HG02885 (cell line): ENCODE data around the gene ABHD2.
A peak's percentile ranks its signal among the peaks of the same experiment; 100 is the strongest.
"Not testable (repeated sequence)": the region's sequence is repeated elsewhere in the genome, so short reads cannot be mapped to it uniquely, and the experiment has no call there.

Experiments used
- ATAC-seq: cut with Tn5 transposase; IDR thresholded peaks from one replicate; pipeline ENCODE4 v1.9.1; 2021; ENCODE audit warnings: mild to moderate bottlenecking; ENCODE audit not compliant: unreplicated experiment, poor library complexity

The ABHD2 gene, protein sequence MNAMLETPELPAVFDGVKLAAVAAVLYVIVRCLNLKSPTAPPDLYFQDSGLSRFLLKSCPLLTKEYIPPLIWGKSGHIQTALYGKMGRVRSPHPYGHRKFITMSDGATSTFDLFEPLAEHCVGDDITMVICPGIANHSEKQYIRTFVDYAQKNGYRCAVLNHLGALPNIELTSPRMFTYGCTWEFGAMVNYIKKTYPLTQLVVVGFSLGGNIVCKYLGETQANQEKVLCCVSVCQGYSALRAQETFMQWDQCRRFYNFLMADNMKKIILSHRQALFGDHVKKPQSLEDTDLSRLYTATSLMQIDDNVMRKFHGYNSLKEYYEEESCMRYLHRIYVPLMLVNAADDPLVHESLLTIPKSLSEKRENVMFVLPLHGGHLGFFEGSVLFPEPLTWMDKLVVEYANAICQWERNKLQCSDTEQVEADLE

DNA sequence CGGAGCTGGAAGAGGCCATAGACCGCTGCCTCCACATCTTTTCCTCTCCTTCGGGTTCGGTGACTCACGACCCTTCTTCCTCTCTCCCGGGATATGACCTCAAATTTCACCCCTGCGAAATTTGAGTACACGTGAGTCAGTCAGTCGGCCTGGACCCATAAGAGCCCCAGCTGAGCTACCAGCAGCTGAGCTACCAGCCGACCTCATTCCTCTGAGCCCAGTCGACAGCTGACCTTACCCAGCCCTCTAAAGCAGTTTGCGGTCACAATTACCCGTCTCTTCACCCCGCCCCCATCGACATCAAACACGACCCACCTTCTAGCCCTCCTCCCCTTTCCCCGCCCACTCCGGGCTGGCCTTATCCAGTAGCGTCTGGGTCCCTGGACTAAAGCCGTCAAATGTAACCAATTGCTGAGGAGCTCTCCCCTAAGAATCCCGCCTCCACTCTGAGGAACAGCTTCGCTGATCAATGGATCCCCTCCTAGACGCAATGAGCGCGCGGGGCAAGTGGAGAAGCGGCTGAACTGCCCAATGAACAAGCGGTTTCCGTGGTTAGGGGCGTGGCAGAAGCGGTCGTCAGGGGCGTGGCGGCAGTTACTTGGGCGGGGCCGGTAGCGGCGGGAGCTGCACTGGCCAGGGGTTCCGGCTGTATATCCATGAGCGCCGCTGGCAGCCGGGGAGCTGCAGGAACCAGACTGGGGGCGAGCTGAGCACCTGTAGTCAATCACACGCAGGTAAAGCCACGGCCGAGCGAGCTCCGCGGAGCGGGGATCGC is at the start of gene ABHD2:
Gene ABHD2, plus strand, starts transcription at position 627 of the 775 bp plus-strand sequence. CDS start 27,872 bp downstream, outside the sequence.
- peak; percentile 96 for ATAC-seq

DNA sequence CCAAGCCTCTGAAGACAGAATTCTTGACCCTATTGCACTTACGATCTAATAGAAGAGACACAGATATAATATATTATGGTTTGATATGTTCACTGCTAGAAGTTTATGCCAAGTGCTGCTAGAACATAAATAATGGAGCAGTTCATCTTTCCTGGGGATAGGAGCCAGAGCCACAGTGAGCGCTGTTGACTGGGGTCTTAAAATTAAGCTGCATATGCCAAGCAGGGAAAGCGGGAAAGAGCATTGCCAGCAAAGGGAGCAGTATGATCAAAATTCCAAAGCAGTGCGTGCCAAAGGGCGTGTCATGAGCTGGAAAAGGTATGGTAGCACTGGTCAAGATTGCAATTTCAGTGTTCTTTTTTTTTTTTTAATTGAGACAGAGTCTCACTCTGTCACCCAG is 49.1 kb upstream of the ABHD2 start:
- ATAC-seq, result no peak

DNA sequence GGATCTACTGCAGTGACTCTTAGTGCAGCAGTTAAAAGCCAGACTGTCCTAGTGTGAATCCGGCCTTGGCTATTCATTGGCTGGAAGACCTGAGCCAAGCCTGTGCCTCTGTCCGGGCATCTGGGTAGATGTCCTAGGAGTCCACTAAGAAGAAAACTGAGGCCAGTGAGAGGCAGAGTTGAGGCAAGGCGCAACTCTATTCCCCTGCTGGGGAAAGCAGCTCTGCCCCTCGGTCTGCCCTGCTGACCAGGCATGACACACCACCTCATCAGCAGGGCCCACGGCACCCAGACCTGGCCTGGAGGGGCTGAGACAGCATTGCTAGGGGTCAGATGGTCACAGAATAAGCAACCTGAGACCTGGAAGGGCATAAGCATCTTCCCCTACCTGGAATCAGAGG is 46.7 kb upstream of the ABHD2 start:
- ATAC-seq, result no peak

DNA sequence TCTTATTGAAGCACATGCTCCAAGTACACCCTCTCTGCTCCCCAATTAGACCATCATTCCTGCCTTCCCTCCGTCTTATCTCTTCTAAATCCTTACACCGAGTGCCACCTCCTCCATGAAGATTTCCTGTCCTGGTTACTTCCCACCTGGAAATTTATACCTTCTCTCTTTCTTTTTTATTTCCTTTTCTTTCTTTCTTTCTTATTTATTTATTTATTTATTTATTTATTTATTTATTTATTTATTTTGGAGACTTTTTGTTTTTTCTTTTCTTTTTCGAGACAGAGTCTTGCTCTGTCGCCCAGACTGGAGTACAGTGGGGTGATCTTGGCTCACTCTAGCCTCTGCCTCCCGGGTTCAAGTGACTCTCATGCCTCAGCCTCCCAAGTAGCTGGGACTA is 45.9 kb upstream of the ABHD2 start:
- no peak for ATAC-seq

DNA sequence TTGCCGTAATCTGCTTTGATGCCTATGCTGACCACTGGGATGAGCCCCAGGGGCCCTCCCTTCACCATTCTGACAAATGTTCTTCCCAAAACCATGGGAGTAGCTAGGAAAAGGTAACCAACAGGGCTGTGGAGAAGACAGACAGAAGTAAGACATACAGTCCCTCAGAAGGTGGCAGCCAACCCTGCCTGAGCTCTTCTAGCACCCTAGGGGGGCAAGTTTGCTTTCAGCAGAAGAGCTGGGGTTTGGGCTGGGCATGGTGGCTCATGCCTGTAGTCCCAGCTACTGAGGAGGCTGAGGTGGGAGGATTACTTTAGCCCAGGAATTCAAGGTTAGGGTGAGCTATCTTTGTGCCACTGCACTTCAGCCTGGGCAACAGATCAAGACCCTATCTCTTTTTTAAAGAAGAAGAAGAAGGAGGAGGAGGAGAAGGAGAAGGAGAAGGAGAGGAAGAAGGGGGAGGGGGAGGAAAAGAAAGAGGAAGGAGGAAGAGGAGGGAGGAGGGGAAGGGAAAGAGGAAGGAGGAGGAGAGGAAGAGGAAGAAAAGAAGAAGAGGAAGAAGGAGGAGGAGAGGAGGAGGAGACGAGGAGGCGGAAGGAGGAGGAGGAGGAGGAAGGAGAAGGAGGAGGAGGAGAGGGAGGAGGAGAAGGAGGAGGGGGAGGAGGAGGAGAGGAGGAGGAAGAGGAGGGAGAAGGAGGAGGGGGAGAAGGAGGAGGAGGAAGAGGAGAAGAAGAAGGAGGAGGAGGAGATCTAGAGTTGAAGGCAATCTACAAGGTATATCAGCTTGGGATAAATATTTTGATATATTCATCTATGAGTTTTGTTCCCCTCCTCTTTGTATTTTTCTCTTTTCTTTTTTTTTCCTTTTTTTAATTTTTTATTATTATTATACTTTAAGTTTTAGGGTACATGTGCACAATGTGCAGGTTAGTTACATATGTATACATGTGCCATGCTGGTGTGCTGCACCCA is 44.9 kb upstream of the ABHD2 start:
- ATAC-seq, result no peak

DNA sequence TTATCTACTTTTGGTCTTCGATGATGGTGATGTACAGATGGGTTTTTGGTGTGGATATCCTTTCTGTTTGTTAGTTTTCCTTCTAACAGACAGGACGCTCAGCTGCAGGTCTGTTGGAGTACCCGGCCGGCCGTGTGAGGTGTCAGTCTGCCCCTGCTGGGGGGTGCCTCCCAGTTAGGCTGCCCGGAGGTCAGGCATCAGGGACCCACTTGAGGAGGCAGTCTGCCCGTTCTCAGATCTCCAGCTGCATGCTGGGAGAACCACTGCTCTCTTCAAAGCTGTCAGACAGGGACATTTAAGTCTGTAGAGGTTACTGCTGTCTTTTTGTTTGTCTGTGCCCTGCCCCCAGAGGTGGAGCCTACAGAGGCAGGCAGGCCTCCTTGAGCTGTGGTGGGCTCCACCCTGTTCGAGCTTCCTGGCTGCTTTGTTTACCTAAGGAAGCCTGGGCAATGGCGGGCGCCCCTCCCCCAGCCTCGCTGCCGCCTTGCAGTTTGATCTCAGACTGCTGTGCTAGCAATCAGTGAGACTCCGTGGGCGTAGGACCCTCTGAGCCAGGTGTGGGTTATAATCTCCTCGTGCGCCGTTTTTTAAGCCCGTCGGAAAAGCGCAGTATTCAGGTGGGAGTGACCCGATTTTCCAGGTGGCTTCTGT is 39.1 kb upstream of the ABHD2 start:
- ATAC-seq, result not testable (repeated sequence)

DNA sequence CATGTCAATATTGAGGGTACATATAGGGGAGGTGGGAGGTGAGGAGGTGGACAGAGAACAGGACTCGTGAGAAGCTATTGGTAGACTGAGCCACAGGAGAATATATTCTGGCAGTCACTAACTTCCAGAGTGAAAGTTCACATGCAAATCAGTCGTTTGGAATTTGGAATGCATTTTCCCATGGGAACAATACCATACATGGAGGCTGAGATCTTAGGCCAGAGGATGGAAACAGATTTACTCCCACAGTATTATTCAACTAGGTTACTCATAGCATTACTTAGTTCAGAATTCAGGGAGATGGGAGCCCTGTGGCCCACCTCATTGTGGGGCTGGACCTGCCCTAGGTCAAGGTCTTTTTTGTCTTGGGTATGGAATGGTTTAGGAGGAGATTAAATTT is 36.4 kb upstream of the ABHD2 start:
- ATAC-seq, result no peak

DNA sequence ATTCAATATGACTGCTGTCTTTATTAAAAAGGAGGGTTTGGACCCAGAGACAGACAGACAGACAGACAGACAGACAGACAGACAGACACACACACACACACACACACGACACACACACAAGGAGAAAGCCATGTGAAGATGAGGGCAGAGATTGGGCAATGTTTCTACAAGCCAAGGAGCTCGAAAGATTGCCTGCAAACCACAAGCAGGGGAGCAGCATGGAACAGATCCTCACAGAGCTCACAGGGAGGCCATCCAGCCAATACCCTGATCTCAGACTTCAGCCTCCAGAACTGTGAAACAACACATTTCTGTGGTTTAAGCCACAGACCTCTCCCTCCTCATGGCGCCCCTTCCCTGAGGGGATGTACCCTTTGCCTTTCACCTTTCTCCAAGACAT is 35.8 kb upstream of the ABHD2 start:
- ATAC-seq, result no peak

DNA sequence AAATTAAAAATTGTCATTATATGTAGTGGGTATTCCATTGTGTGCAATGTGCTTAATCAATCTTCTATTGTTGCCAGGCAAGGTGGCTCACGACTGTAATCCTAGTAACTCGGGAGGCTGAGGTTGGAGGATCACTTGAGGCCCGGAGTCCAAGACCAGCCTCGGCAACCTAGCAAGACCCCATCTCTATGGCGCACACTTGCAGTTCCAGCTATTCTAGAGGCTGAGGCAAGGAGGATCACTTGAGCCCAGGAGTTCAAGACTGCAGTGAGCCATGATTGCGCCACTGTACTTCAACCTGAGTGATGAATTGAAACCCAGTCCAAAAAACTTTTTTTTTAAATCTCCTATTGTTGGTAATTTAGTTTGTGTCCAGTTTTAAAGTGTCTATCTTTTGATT is 33.4 kb upstream of the ABHD2 start:
- no peak for ATAC-seq

DNA sequence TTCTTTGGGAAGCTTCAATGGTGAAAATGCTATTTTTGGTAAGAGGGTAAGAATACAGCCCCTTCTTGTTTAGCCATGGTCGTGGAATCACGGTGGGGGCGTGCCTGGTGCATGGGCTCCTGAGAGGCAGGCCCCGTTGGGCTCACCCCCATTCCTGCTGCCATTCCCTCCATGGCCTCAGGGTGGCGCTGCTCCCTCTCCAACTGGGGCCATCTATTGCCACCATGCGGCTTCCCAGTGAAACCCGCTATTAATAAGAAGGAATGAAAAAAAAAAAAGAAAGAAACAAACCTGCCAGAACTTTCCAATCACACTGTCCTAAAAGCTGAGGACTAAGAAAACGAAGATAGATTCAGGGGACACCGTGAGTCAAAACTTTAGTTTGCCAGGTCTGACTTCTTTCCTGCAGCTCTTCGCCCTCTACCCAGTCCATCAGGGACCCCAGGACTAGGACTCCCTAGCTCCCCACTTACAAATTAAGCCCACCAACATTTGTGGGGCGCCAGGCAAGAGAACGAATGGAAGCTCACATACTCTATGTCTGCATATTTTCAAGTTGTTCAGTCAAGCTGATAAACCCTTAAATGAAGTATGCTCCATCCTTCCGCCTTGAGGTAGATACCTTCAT is 30.6 kb upstream of the ABHD2 start:
- peak; percentile 71 for ATAC-seq

DNA sequence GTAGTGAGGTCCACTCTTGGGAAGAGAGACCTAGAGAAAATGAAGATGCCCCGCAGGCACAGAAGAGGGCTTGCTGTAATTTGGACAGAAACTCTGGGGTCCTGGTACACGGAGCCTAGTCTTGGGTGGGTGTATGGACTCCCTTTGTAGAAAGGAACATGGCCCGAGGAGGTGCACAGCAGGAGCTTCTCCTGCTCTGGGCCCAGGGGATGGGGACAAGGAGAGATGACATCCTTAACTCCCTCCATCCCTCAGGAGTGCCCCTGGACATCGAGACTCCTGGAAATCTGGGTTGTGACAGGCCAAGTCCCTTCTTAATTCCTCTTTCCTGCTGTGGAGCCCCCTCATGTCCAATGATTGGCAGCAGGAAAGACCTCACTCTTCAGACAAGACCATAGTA is 29.9 kb upstream of the ABHD2 start:
- ATAC-seq, result no peak

DNA sequence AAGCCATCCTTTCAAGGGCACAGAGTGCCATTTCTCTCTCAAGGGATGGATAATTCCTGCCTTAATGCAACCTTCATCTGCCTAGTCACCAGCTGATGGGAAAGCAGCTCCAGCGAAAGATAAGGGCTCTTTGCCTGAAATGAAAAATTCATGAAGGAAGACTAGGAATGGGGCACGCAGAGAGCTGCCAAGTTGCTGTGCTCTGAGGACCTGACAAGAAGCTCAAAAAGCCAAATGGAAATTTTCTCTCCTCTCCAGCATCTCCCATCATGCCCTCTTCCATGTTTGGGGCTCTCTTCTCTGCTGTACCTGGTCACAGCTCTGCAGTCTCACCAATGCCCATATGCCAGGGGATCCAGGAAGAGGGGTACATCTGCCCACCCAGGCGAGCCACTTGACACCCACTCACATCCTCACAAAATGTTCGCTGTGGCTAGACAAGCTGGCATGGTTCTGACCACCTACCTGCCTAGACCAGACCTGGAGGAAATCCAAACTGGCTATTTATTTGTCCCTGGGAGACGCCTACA is 29.3 kb upstream of the ABHD2 start:
- no peak for ATAC-seq

DNA sequence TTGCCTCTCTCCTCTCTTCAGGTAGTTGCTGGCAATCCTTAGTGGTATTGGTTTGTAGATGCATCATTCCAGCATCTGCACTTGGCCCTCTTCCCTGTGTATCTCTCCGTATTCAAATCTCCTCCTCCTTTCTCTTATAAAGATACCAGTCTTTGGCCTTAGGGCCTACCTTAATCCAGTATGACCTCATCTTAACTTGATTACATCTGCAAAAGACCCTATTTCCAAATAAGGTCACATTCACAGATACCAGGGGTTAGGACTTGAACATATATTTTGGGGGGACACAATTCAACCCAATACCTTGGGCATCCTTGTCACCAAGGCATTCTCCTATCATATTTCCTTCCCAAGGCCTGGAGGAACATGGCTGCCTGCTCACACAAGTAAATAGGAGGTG is 22.0 kb upstream of the ABHD2 start:
- no peak for ATAC-seq

DNA sequence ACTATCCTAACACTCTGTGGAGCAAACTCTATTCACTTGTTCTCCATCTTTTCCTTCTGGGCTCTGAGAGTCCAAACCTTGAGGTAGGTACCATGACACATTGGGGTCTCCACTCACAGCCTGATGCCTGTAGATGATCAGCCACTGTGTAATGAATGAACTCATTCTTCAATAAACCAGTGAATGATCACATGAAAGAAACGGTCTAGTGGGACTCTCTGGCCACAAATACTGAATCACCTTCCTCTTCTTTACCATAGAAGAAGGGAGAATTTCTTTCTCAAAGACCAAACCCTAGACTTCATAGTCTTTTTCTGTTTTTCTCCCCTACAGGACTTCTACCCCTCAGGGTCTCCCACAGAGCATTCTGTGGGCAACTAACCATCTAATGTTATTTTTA is 20.5 kb upstream of the ABHD2 start:
- ATAC-seq, result peak; percentile 29

DNA sequence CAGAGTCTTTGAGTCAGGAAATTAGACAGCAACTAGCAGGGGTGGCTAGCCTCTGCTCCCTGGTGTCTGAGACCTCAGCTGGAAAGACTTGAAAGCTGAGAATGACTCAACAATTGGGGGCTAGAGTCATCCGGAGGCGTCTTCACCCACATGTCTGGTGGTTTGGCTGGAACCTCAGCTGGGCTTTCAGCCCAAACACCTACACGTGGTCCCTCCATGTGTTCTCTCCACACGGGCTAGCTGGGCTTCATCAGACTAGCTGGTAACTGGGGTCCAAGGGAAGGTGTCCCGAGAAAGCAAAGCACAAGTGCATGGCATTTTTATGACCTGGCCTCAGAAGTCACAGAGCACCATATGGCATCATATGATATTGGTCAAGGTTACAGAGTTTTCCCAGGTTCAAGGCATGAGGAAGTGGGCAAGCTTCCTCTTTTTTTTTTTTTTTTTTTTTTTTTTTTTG is 19.9 kb upstream of the ABHD2 start:
- peak; percentile 98 for ATAC-seq

DNA sequence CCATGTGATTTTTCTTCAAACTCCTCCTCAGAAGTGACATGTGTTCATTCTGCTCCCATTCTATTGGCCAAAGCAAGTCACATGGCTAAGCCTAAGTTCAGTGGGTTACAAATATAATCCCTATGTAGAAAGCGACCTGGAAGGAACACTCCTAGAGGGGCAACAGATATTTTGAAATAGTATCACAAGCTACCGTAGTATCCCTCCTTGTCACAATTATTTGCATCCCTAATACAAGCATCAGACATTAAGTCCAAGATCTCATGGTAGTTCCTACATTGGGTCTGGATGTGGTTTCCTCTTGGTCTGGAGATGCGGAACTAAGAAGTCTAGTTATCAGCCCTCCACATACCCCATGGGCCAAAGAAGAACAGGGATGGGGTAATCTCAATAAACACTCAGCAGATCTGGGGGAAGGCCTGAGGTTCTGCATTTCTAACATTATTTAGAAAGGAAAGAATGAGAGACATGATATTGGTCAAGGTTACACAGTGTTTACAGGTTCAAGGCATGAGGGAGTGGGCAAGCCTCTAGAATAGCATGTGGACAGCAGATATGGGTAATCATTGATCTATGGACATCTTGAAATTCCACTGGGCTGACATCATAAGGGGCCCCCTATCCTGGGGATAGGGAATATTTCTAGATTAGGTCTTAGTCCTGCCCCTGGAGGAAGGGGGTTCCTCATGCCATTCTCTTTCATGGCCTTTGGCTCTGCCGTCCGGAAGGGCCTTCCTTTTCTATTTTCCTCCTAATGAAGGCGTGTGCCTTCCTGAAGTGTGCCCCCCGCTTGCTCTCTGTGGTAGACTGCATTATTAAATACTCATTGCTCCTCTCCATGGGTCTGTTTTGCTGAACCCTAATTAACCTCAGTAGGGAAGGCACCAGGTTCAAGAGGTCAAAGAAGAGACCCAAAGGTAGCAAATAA is 17.8 kb upstream of the ABHD2 start:
- no peak for ATAC-seq

DNA sequence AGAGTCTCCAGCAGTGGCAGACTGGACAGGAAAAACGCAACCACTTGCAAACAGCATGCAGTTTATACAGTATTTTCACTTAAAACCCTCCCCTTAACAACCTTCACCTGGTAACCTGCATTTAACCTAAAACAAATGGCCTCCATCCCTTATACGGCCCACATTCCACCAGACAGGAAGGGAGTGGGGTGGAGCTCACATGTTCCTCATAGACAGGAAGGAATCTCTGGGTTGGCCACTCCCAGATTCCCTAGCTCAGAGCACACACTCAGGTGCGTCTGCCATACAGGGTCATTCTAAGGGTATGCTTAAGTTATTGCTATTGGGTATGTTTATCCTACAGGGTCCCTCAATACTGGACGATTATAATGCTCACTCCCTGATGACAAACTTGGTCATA is 16.8 kb upstream of the ABHD2 start:
- no peak for ATAC-seq

DNA sequence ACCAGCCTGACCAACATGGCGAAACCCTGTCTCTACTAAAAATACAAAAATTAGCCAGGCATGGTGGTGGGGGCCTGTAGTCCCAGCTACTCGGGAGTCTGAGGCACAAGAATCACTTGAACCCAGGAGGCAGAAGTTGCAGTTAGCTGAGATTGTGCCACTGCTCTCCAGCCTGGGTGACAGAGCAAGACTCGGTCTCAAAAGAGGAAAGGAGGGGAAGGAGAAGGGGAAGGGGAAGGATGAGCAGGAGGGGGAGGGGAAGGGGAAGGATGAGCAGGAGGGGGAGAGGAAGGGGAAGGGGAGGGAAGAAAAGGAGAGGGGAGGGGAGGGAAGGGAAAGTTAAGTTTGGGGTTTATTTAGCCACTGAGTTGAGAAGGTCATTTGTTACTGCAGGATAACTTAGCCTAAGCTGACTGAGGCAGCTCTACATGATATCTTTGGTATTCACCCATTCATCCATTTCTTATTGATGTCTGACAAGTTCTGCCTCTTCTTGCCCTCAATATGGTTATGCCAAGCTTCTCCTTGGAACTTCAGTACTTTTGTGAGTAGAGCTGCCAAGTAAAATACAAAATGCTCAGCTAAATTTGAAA is 15.9 kb upstream of the ABHD2 start:
- no peak for ATAC-seq
